ENCODE data around the gene SMPD4.
"Not testable (repeated sequence)": the region's sequence is repeated elsewhere in the genome, so short reads cannot be mapped to it uniquely, and the experiment has no call there.

GRCh38 chr2:130166611-130167010 is 14.8 kb downstream of the SMPD4 start:
- TF ChIP-seq POLR2AphosphoS5 (IDR thresholded peaks at IDR 0.05); CTCF (IDR thresholded peaks at IDR 0.05); POLR2A (IDR thresholded peaks at IDR 0.05; ENCODE audit: low read depth); EP300 (IDR thresholded peaks at IDR 0.05): not testable (repeated sequence)
